Activated CD8-positive, alpha-beta T cell treated with anti-CD3 and anti-CD28 coated beads for 36 hours (primary cell): Measurements from ENCODE around the gene PRAMEF11. TPM values are rescaled to one million over a fixed set of nuclear protein-coding genes. Genes with fewer than 3 reads are reported as not detected.
A peak's percentile ranks its signal among the peaks of the same experiment; 100 is the strongest.
"Not testable (repeated sequence)": the region's sequence is repeated elsewhere in the genome, so short reads cannot be mapped to it uniquely, and the experiment has no call there.

Experiments
- ATAC-seq: fragments of 200-7000 bp; cut with Tn5 transposase; one replicate; pipeline ENCODE4 v1.10.0; 2021; ENCODE audit warnings: mild to moderate bottlenecking, moderate library complexity
- CTCF ChIA-PET: fragments of 350-600 bp; sonication (Branson Sonifier 250); formaldehyde crosslinking; loops from one replicate; lab custom pipeline; 2021; ENCODE audit warnings: antibody characterized with exemption; lab: Charles Lee
- POLR2A ChIA-PET: fragments of 350-600 bp; sonication (Branson Sonifier 250); formaldehyde crosslinking; loops from one replicate; lab custom pipeline; 2021; ENCODE audit warnings: antibody characterized with exemption; lab: Charles Lee
- DNase-seq: peaks from one replicate; pipeline ENCODE4 v3.0.0-alpha.2; 2020
- H3K27ac Mint-ChIP-seq: one replicate; pipeline ENCODE4 v1.8.0; 2021; ENCODE audit warnings: mild to moderate bottlenecking, mixed read lengths
- H3K27me3 Mint-ChIP-seq: one replicate; pipeline ENCODE4 v1.8.0; 2021; ENCODE audit warnings: mixed read lengths
- H3K36me3 Mint-ChIP-seq: one replicate; pipeline ENCODE4 v1.8.0; 2021; ENCODE audit warnings: low read depth, mixed read lengths
- H3K4me1 Mint-ChIP-seq: one replicate; pipeline ENCODE4 v1.8.0; 2021; ENCODE audit warnings: low read depth, mixed read lengths
- H3K4me3 Mint-ChIP-seq: one replicate; pipeline ENCODE4 v1.8.0; 2021; ENCODE audit warnings: mild to moderate bottlenecking, moderate library complexity, mixed read lengths
- H3K9me3 Mint-ChIP-seq: one replicate; pipeline ENCODE4 v1.8.0; 2021; ENCODE audit warnings: mixed read lengths
- CTCF ChIP-seq: fragments of 200-600 bp; IDR thresholded peaks from one replicate; pipeline ENCODE4 v1.8.0; 2022; ENCODE audit warnings: antibody characterized with exemption, mild to moderate bottlenecking
- intact Hi-C: fragments of 100-400 bp; cut with micrococcal nuclease; formaldehyde crosslinking; loops from one replicate; pipeline ENCODE4 v1.10.0; 2022
- total RNA-seq, 2 experiments: library from RNA; stranded (reverse); gene quantifications; one replicate each; pipeline ENCODE4 v1.2.3, GENCODE V29; 2021

Gene PRAMEF11
- total RNA-seq, 2 experiments from 2014 or later: not detected

- Mint-ChIP-seq H3K27ac (no peak overlapping the region), H3K9me3 (no peaks in the 10 kb centered on the region), H3K4me1 (no peaks in the 10 kb centered on the region), H3K27me3 (peaks cover 5% of the 10 kb centered on the region), H3K36me3 (no peaks in the 10 kb centered on the region), H3K4me3 (no peak overlapping the region)
- no peak for TF ChIP-seq CTCF
- ATAC-seq (no peak), DNase-seq (no peak)
- ChIA-PET CTCF (no interaction called here), POLR2A (no interaction called here)
- intact Hi-C loops: no loop called here
Measured at GRCh38 chr1:12811409-12811784, 19.8 kb downstream of the PRAMEF11 start.

- ATAC-seq: no peak
- ChIA-PET POLR2A (no interaction called here), CTCF (no interaction called here)
- Mint-ChIP-seq H3K36me3 (no peaks in the 10 kb centered on the region), H3K4me1 (no peaks in the 10 kb centered on the region), H3K27ac (no peak overlapping the region), H3K9me3 (no peaks in the 10 kb centered on the region), H3K27me3 (peaks cover 5% of the 10 kb centered on the region), H3K4me3 (no peak overlapping the region)
- intact Hi-C loops: no loop called here
- no peak for TF ChIP-seq CTCF
- DNase-seq: no peak
Measured at GRCh38 chr1:12810691-12811408, 20.4 kb downstream of the PRAMEF11 start.

GRCh38 chr1:12809933-12810332 lies 21.3 kb downstream of the PRAMEF11 start:
- peaks cover 4% of the 10 kb centered on the region for H3K9me3 Mint-ChIP-seq
- no peak for DNase-seq
- CTCF ChIA-PET: no interaction called here
- intact Hi-C loops: no loop called here
- POLR2A ChIA-PET: no interaction called here
- no peak overlapping the region for H3K27ac Mint-ChIP-seq
- H3K4me1 Mint-ChIP-seq: no peaks in the 10 kb centered on the region
- H3K4me3 Mint-ChIP-seq: no peak overlapping the region
- H3K36me3 Mint-ChIP-seq: no peaks in the 10 kb centered on the region
- TF ChIP-seq CTCF: no peak
- ATAC-seq: no peak
- H3K27me3 Mint-ChIP-seq: peaks cover 9% of the 10 kb centered on the region

GRCh38 chr1:12799730-12800129 lies 31.5 kb downstream of the PRAMEF11 start:
- DNase-seq (no peak), ATAC-seq (no peak)
- Mint-ChIP-seq H3K36me3 (no peaks in the 10 kb centered on the region), H3K27me3 (peaks cover 3% of the 10 kb centered on the region), H3K9me3 (peaks cover 1% of the 10 kb centered on the region), H3K4me1 (no peaks in the 10 kb centered on the region), H3K27ac (no peak overlapping the region), H3K4me3 (no peak overlapping the region)
- no peak for TF ChIP-seq CTCF
- intact Hi-C loops: no loop called here
- ChIA-PET POLR2A (no interaction called here), CTCF (no interaction called here)

GRCh38 chr1:12798911-12799310 lies 32.3 kb downstream of the PRAMEF11 start:
- DNase-seq: no peak
- no peak overlapping the region for H3K27ac Mint-ChIP-seq
- no peak for TF ChIP-seq CTCF
- H3K4me1 Mint-ChIP-seq: no peaks in the 10 kb centered on the region
- H3K9me3 Mint-ChIP-seq: no peaks in the 10 kb centered on the region
- CTCF ChIA-PET: no interaction called here
- POLR2A ChIA-PET: no interaction called here
- no peaks in the 10 kb centered on the region for H3K27me3 Mint-ChIP-seq
- H3K4me3 Mint-ChIP-seq: no peak overlapping the region
- H3K36me3 Mint-ChIP-seq: no peaks in the 10 kb centered on the region
- intact Hi-C loops: no loop called here
- ATAC-seq: no peak

GRCh38 chr1:12791097-12791496 lies 40.1 kb downstream of the PRAMEF11 start, which contains the start of gene PRAMEF1:
Gene PRAMEF1, plus strand, starts transcription at chr1:12791397. Its CDS starts 1,831 bp downstream, at chr1:12793228.
- intact Hi-C loops, ATAC-seq, H3K4me1 Mint-ChIP-seq, H3K36me3 Mint-ChIP-seq, POLR2A ChIA-PET, CTCF ChIA-PET, H3K27me3 Mint-ChIP-seq, H3K9me3 Mint-ChIP-seq, H3K4me3 Mint-ChIP-seq, DNase-seq, H3K27ac Mint-ChIP-seq: not testable (repeated sequence)

- CTCF ChIA-PET, POLR2A ChIA-PET, H3K4me3 Mint-ChIP-seq, intact Hi-C loops, ATAC-seq, H3K27ac Mint-ChIP-seq, H3K36me3 Mint-ChIP-seq, H3K27me3 Mint-ChIP-seq, H3K4me1 Mint-ChIP-seq: not testable (repeated sequence)
- DNase-seq: peak; percentile 27
- H3K9me3 Mint-ChIP-seq: peaks cover 23% of the 10 kb centered on the region
Measured at GRCh38 chr1:12784729-12785128, 46.5 kb downstream of the PRAMEF11 start.
